IMR-90 (cell line): Measurements from ENCODE around the gene SPINK14. TPM values are rescaled to one million over a fixed set of nuclear protein-coding genes. Genes with fewer than 3 reads are reported as not detected.

ENCODE experiments used
- ATAC-seq: fragments of 200-7000 bp; cut with Tn5 transposase; 2 replicates; pipeline ENCODE4 v1.9.1; 2020; ENCODE audit warnings: low read depth, mild to moderate bottlenecking, moderate library complexity
- BruUV-seq: library from RNA; stranded (reverse); fragments of 400-500 nt; replicated peaks from 2 replicates; lab custom pipeline; 2021; lab: Mats Ljungman, UMichigan
- CTCF ChIA-PET: fragments of 300-600 bp; formaldehyde crosslinking; extraction: SDS; loops from one replicate; lab custom pipeline; 2021; ENCODE audit warnings: antibody characterized with exemption; lab: Yijun Ruan, JAX
- POLR2A ChIA-PET: fragments of 300-600 bp; sonication (Branson Sonifier 250); formaldehyde crosslinking; loops from one replicate; lab custom pipeline; 2022; ENCODE audit warnings: antibody characterized with exemption; ENCODE audit not compliant: unreplicated experiment; lab: Charles Lee
- DNase-seq: peaks from one replicate; pipeline ENCODE4 v3.0.0; 2013
- H2AFZ ChIP-seq: replicated peaks from 2 replicates; pipeline ENCODE3; 2013; ENCODE audit warnings: low read length, mild to moderate bottlenecking; ENCODE audit not compliant: poor library complexity
- H2AK5ac ChIP-seq: 2 replicates; pipeline ENCODE4 v1.6.1; 2013; ENCODE audit warnings: low read depth, low read length, inconsistent platforms
- H2AK9ac ChIP-seq: replicated peaks from 2 replicates; pipeline ENCODE3; 2013; ENCODE audit warnings: mild to moderate bottlenecking, low read depth, low read length, moderate library complexity; ENCODE audit not compliant: poor library complexity
- H2BK120ac ChIP-seq: 2 replicates; pipeline ENCODE4 v1.6.1; 2013; ENCODE audit warnings: low read depth, low read length, inconsistent platforms
- H2BK15ac ChIP-seq: 3 replicates; pipeline ENCODE4 v1.6.1; 2013; ENCODE audit warnings: low read depth, low read length, inconsistent platforms
- H2BK20ac ChIP-seq: 2 replicates; pipeline ENCODE4 v1.6.1; 2013; ENCODE audit warnings: low read depth, mild to moderate bottlenecking, inconsistent platforms, low read length, moderate library complexity
- H2BK5ac ChIP-seq: 2 replicates; pipeline ENCODE4 v1.6.1; 2013; ENCODE audit warnings: mild to moderate bottlenecking, low read depth, low read length, inconsistent platforms; ENCODE audit not compliant: poor library complexity, severe bottlenecking
- H3K14ac ChIP-seq: replicated peaks from 2 replicates; pipeline ENCODE4 v1.6.1; 2013; ENCODE audit warnings: low read depth, low read length, inconsistent platforms
- H3K18ac ChIP-seq: 2 replicates; pipeline ENCODE4 v1.6.1; 2013; ENCODE audit warnings: low read depth, low read length, control low read depth
- H3K23ac ChIP-seq: 2 replicates; pipeline ENCODE4 v1.6.1; 2013; ENCODE audit warnings: low read depth, low read length, inconsistent platforms
- H3K27ac ChIP-seq: 2 replicates; pipeline ENCODE4 v1.5.1; 2013; ENCODE audit warnings: mild to moderate bottlenecking, control low read depth, low read length; ENCODE audit not compliant: insufficient read depth
- H3K27me3 ChIP-seq: 2 replicates; pipeline ENCODE4 v1.6.1; 2013; ENCODE audit warnings: low read length; ENCODE audit not compliant: control insufficient read depth, insufficient read depth
- H3K36me3 ChIP-seq: 2 replicates; pipeline ENCODE4 v1.6.1; 2013; ENCODE audit warnings: low read length, mixed read lengths; ENCODE audit not compliant: control insufficient read depth, insufficient read depth
- H3K4ac ChIP-seq: 2 replicates; pipeline ENCODE4 v1.6.1; 2013; ENCODE audit warnings: low read depth, low read length, inconsistent platforms
- H3K4me1 ChIP-seq: 2 replicates; pipeline ENCODE4 v1.6.1; 2013; ENCODE audit warnings: low read length, mixed read lengths; ENCODE audit not compliant: control insufficient read depth, insufficient read depth
- H3K4me2 ChIP-seq: 2 replicates; pipeline ENCODE4 v1.6.1; 2013; ENCODE audit warnings: low read depth, mild to moderate bottlenecking, control low read depth, low read length, moderate library complexity
- H3K4me3 ChIP-seq: 2 replicates; pipeline ENCODE4 v1.5.1; 2013; ENCODE audit warnings: low read depth, mild to moderate bottlenecking, control low read depth, low read length, moderate library complexity; ENCODE audit not compliant: insufficient read depth
- H3K56ac ChIP-seq: 2 replicates; pipeline ENCODE4 v1.6.1; 2013; ENCODE audit warnings: low read length, inconsistent platforms; ENCODE audit not compliant: insufficient read depth; ENCODE audit errors: extremely low read depth
- H3K79me1 ChIP-seq, 2 experiments: 2 replicates each; pipeline ENCODE4 v1.6.1; 2013; ENCODE audit warnings: low read length in 2 of 2, inconsistent platforms in 1 of 2, low read depth in 1 of 2
- H3K9ac ChIP-seq: 2 replicates; pipeline ENCODE4 v1.6.1; 2013; ENCODE audit warnings: low read depth, low read length, control low read depth
- H3K9me1 ChIP-seq: 2 replicates; pipeline ENCODE4 v1.6.1; 2013; ENCODE audit warnings: low read length, inconsistent platforms; ENCODE audit not compliant: insufficient read depth
- H3K9me3 ChIP-seq: 2 replicates; pipeline ENCODE4 v1.6.1; 2013; ENCODE audit warnings: low read length; ENCODE audit not compliant: control insufficient read depth, insufficient read depth
- H4K20me1 ChIP-seq: 2 replicates; pipeline ENCODE4 v1.6.1; 2013; ENCODE audit warnings: low read length, inconsistent platforms; ENCODE audit not compliant: insufficient read depth
- H4K5ac ChIP-seq: 2 replicates; pipeline ENCODE4 v1.6.1; 2013; ENCODE audit warnings: mild to moderate bottlenecking, low read depth, low read length, control low read depth
- H4K8ac ChIP-seq, 2 experiments: 2 replicates each; pipeline ENCODE4 v1.6.1; 2013; ENCODE audit warnings: low read depth in 2 of 2, low read length in 2 of 2, control low read depth in 1 of 2, inconsistent platforms in 1 of 2
- H4K91ac ChIP-seq: 2 replicates; pipeline ENCODE4 v1.6.1; 2013; ENCODE audit warnings: low read depth, low read length, inconsistent platforms; ENCODE audit not compliant: insufficient read depth
- BHLHE40 ChIP-seq: fragments of 150-350 bp; IDR thresholded peaks from 2 replicates; pipeline ENCODE4 v1.6.1; 2016; ENCODE audit warnings: mild to moderate bottlenecking, low read depth, low read length
- CEBPB ChIP-seq: IDR thresholded peaks from 2 replicates; pipeline ENCODE4 v1.6.1; 2012; ENCODE audit warnings: low read depth, low read length, improper control_type of control experiment
- CHD1 ChIP-seq: IDR thresholded peaks from 2 replicates; pipeline ENCODE4 v1.6.1; 2012; ENCODE audit warnings: low read depth, low read length, improper control_type of control experiment
- CTCF ChIP-seq: conservative IDR thresholded peaks from 2 replicates; pipeline ENCODE4 v1.5.1; 2012; ENCODE audit warnings: mild to moderate bottlenecking, low read depth, low read length, improper control_type of control experiment
- FOS ChIP-seq: fragments of 150-350 bp; IDR thresholded peaks from 2 replicates; pipeline ENCODE4 v1.6.1; 2016; ENCODE audit warnings: low read depth, low read length
- MAZ ChIP-seq: IDR thresholded peaks from 2 replicates; pipeline ENCODE4 v1.6.1; 2012; ENCODE audit warnings: low read depth, mild to moderate bottlenecking, low read length, improper control_type of control experiment, moderate library complexity, borderline replicate concordance
- MXI1 ChIP-seq: IDR thresholded peaks from 2 replicates; pipeline ENCODE4 v1.6.1; 2012; ENCODE audit warnings: low read depth, mild to moderate bottlenecking, low read length, moderate library complexity, borderline replicate concordance
- NFE2L2 ChIP-seq: fragments of 150-350 bp; IDR thresholded peaks from 2 replicates; pipeline ENCODE4 v1.6.1; 2016; ENCODE audit warnings: low read depth, mild to moderate bottlenecking, low read length
- POLR2A ChIP-seq: IDR thresholded peaks from 2 replicates; pipeline ENCODE4 v1.6.1; 2012; ENCODE audit warnings: mild to moderate bottlenecking, low read depth, low read length
- RCOR1 ChIP-seq: IDR thresholded peaks from 2 replicates; pipeline ENCODE4 v1.6.1; 2012; ENCODE audit warnings: mild to moderate bottlenecking, low read length, improper control_type of control experiment; ENCODE audit not compliant: insufficient replicate concordance
- SMC3 ChIP-seq: fragments of 150-350 bp; IDR thresholded peaks from 2 replicates; pipeline ENCODE4 v1.6.1; 2016; ENCODE audit warnings: low read depth, mild to moderate bottlenecking, antibody characterized with exemption, low read length, moderate library complexity
- WGBS, 2 experiments: methylation state at CpG; one replicate each; pipeline versions ENCODE4 v1.1.5 to v1.1.7; 2013; ENCODE audit warnings: missing lambda C conversion rate in 2 of 2; ENCODE audit not compliant: insufficient read length in 1 of 2; ENCODE audit errors: extremely low coverage in 2 of 2; 5-methylcytosine and 5-hydroxymethylcytosine counted together
- dilution Hi-C: fragments of 300-500 bp; cut with HindIII; formaldehyde crosslinking; loops from one replicate; pipeline ENCODE4 v1.14.3; 2018; ENCODE audit warnings: low sequenced_read_pairs; ENCODE audit not compliant: unreplicated experiment
- in situ Hi-C: fragments of 300-500 bp; cut with MboI; formaldehyde crosslinking; loops from 3 replicates; pipeline ENCODE4 v1.14.3; 2019; ENCODE audit warnings: low sequenced_read_pairs, inconsistent platforms, mixed read lengths
- intact Hi-C: fragments of 100-400 bp; cut with micrococcal nuclease; formaldehyde crosslinking; loops from 2 replicates; pipeline ENCODE4 v1.10.0; 2022
- polyA plus RNA-seq, 3 experiments: library from polyadenylated mRNA; depleted of rRNA; stranded (reverse); fragments of >200 nt; gene quantifications; 2 replicates each; pipeline ENCODE4 v1.2.3, GENCODE V29; 2012; ENCODE audit warnings: low replicate concordance in 1 of 3
- total RNA-seq: library from RNA; depleted of rRNA; stranded (reverse); fragments of >200 nt; gene quantifications from 2 replicates; pipeline ENCODE4 v1.2.3, GENCODE V29; 2012

The SPINK14 gene
- total and polyA plus RNA-seq, 2 of the 4 experiments (the other 2 are of a cell fraction) = not detected

- no peaks in the 10 kb centered on the region for H3K9me3 ChIP-seq
- H2BK5ac ChIP-seq = no peak overlapping the region
- no peak overlapping the region for H3K18ac ChIP-seq
- DNase-seq (no peak), ATAC-seq (no peak)
- no peak overlapping the region for H2BK120ac ChIP-seq
- ChIA-PET POLR2A (no interaction called here), CTCF (no interaction called here)
- H2AK9ac ChIP-seq = no peak overlapping the region
- H2BK20ac ChIP-seq = no peak overlapping the region
- H4K5ac ChIP-seq = no peak overlapping the region
- dilution Hi-C loops (no loop called here), in situ Hi-C loops (no loop called here), intact Hi-C loops (no loop called here)
- TF ChIP-seq CHD1 (no peak), FOS (no peak), CEBPB (no peak), BHLHE40 (no peak), NFE2L2 (no peak), RCOR1 (no peak), MXI1 (no peak), POLR2A (no peak), MAZ (no peak), CTCF (no peak), SMC3 (no peak)
- no peak overlapping the region for H3K4ac ChIP-seq
- H3K23ac ChIP-seq = no peak overlapping the region
- H3K79me1 ChIP-seq = no peaks in the 10 kb centered on the region
- no peak overlapping the region for H3K56ac ChIP-seq
- H4K8ac ChIP-seq = no peak overlapping the region
- no peak overlapping the region for H2AK5ac ChIP-seq
- no peak overlapping the region for H3K14ac ChIP-seq
- H4K91ac ChIP-seq = no peak overlapping the region
- H3K9me1 ChIP-seq = no peaks in the 10 kb centered on the region
- WGBS, 2 experiments = 33% methylated on average over 1 of the region's 1 CpG; no CpG with 5 or more reads in 1 of the 2 experiments
- no peaks in the 10 kb centered on the region for H3K27me3 ChIP-seq
- no peak overlapping the region for H2AFZ ChIP-seq
- H3K9ac ChIP-seq = no peak overlapping the region
- H3K36me3 ChIP-seq = no peaks in the 10 kb centered on the region
- H2BK15ac ChIP-seq = no peak overlapping the region
- H4K20me1 ChIP-seq = no peaks in the 10 kb centered on the region
- H3K27ac ChIP-seq = no peak overlapping the region
- no TSS peak for BruUV-seq
- H3K4me1 ChIP-seq = no peaks in the 10 kb centered on the region
- no peak overlapping the region for H3K4me3 ChIP-seq
- H3K4me2 ChIP-seq = no peak overlapping the region
These were observed 38.3 kb downstream of the SPINK14 start for GRCh38 chr5:148206620-148207019.
